ENCODE measurements around the gene ATXN7. TPM values are rescaled to one million over a fixed set of nuclear protein-coding genes. Genes with fewer than 3 reads are reported as not detected.

ATXN7 gene
- total and polyA plus RNA-seq, 2 experiments from 2014 or later = 3.0 to 14.4 TPM

- TF ChIP-seq EZH2phosphoT487 (IDR thresholded peaks at IDR 0.05; ENCODE audit: low read depth, severe bottlenecking, unreplicated experiment) (no peak), EZH2 (IDR thresholded peaks at IDR 0.05; ENCODE audit: borderline replicate concordance) (no peak), CTCF (IDR thresholded peaks at IDR 0.05; ENCODE audit: poor library complexity) (no peak)
- Histone ChIP-seq H3K79me2 (peaks cover 4% of the 10 kb centered on the region), H3K4me1 (ENCODE audit: insufficient read depth) (no peaks in the 10 kb centered on the region), H4K20me1 (ENCODE audit: insufficient read depth, poor library complexity, severe bottlenecking) (no peaks in the 10 kb centered on the region), H3K4me3 (no peak overlapping the region), H3K9me3 (ENCODE audit: low read depth) (no peaks in the 10 kb centered on the region), H3K27ac (no peak overlapping the region), H3K9me2 (replicated peaks; ENCODE audit: insufficient read depth) (no peaks in the 10 kb centered on the region), H2AFZ (no peak overlapping the region), H3K36me3 (replicated peaks; ENCODE audit: insufficient read depth, low read depth) (no peaks in the 10 kb centered on the region), H3K4me2 (no peak overlapping the region), H3K27me3 (no peaks in the 10 kb centered on the region)
- DNase-seq (ENCODE audit: low spot score) = peak; percentile 19
- 84% methylated on average over 7 of the region's 7 CpGs for WGBS (ENCODE audit: low lambda C conversion rate, missing lambda C conversion rate)
Observed at GRCh38 chr3:63986146-63986545, 122.5 kb downstream of the ATXN7 start.

- WGBS (ENCODE audit: low lambda C conversion rate, missing lambda C conversion rate) = 86% methylated on average over 2 of the region's 2 CpGs
Observed at GRCh38 chr3:63986831-63987230, 123.2 kb downstream of the ATXN7 start.

GRCh38 chr3:63988943-63989342 lies 125.3 kb downstream of the ATXN7 start:
- no peak overlapping the region for H3K4me2 ChIP-seq
- H3K79me2 ChIP-seq = peaks cover 4% of the 10 kb centered on the region
- no peaks in the 10 kb centered on the region for H4K20me1 ChIP-seq (ENCODE audit: insufficient read depth, poor library complexity, severe bottlenecking)
- no peak overlapping the region for H3K4me3 ChIP-seq
- H3K27ac ChIP-seq = no peak overlapping the region
- no peaks in the 10 kb centered on the region for H3K9me2 ChIP-seq (replicated peaks; ENCODE audit: insufficient read depth)
- no peak for TF ChIP-seq EZH2phosphoT487 (IDR thresholded peaks at IDR 0.05; ENCODE audit: low read depth, severe bottlenecking, unreplicated experiment)
- TF ChIP-seq CTCF (IDR thresholded peaks at IDR 0.05; ENCODE audit: poor library complexity) = no peak
- TF ChIP-seq EZH2 (IDR thresholded peaks at IDR 0.05; ENCODE audit: borderline replicate concordance) = no peak
- no peaks in the 10 kb centered on the region for H3K27me3 ChIP-seq
- WGBS (ENCODE audit: low lambda C conversion rate, missing lambda C conversion rate) = 93% methylated on average over 4 of the region's 4 CpGs
- DNase-seq (ENCODE audit: low spot score) = no peak
- no peak overlapping the region for H2AFZ ChIP-seq
- H3K36me3 ChIP-seq (replicated peaks; ENCODE audit: insufficient read depth, low read depth) = no peaks in the 10 kb centered on the region
- H3K9me3 ChIP-seq (ENCODE audit: low read depth) = no peaks in the 10 kb centered on the region
- H3K4me1 ChIP-seq (ENCODE audit: insufficient read depth) = no peaks in the 10 kb centered on the region

More at GRCh38 chr3:63986831-63987230, 123.2 kb downstream of the ATXN7 start:
- no peaks in the 10 kb centered on the region for H3K4me1 ChIP-seq (ENCODE audit: insufficient read depth)
- H4K20me1 ChIP-seq (ENCODE audit: insufficient read depth, poor library complexity, severe bottlenecking) = no peaks in the 10 kb centered on the region
- H3K27me3 ChIP-seq = no peaks in the 10 kb centered on the region
- no peak overlapping the region for H3K27ac ChIP-seq
- H3K9me3 ChIP-seq (ENCODE audit: low read depth) = no peaks in the 10 kb centered on the region
- no peak overlapping the region for H3K4me2 ChIP-seq
- no peaks in the 10 kb centered on the region for H3K9me2 ChIP-seq (replicated peaks; ENCODE audit: insufficient read depth)
- H2AFZ ChIP-seq = no peak overlapping the region
- H3K4me3 ChIP-seq = no peak overlapping the region
- H3K36me3 ChIP-seq (replicated peaks; ENCODE audit: insufficient read depth, low read depth) = no peaks in the 10 kb centered on the region
- DNase-seq (ENCODE audit: low spot score) = no peak
- TF ChIP-seq CTCF (IDR thresholded peaks at IDR 0.05; ENCODE audit: poor library complexity) (no peak), EZH2phosphoT487 (IDR thresholded peaks at IDR 0.05; ENCODE audit: low read depth, severe bottlenecking, unreplicated experiment) (no peak), EZH2 (IDR thresholded peaks at IDR 0.05; ENCODE audit: borderline replicate concordance) (no peak)
- H3K79me2 ChIP-seq = peaks cover 4% of the 10 kb centered on the region

- Histone ChIP-seq H3K4me3 (no peak overlapping the region), H3K27ac (no peak overlapping the region), H2AFZ (no peak overlapping the region), H3K9me2 (replicated peaks; ENCODE audit: insufficient read depth) (no peaks in the 10 kb centered on the region), H3K9me3 (ENCODE audit: low read depth) (no peaks in the 10 kb centered on the region), H3K79me2 (no peaks in the 10 kb centered on the region), H3K4me2 (no peak overlapping the region), H3K36me3 (replicated peaks; ENCODE audit: insufficient read depth, low read depth) (no peaks in the 10 kb centered on the region), H3K4me1 (ENCODE audit: insufficient read depth) (no peaks in the 10 kb centered on the region), H4K20me1 (ENCODE audit: insufficient read depth, poor library complexity, severe bottlenecking) (no peaks in the 10 kb centered on the region), H3K27me3 (no peaks in the 10 kb centered on the region)
- DNase-seq (ENCODE audit: low spot score) = no peak
- TF ChIP-seq EZH2phosphoT487 (IDR thresholded peaks at IDR 0.05; ENCODE audit: low read depth, severe bottlenecking, unreplicated experiment) (no peak), CTCF (IDR thresholded peaks at IDR 0.05; ENCODE audit: poor library complexity) (no peak), EZH2 (IDR thresholded peaks at IDR 0.05; ENCODE audit: borderline replicate concordance) (no peak)
- over 99% methylated on average over 14 of the region's 14 CpGs for WGBS (ENCODE audit: low lambda C conversion rate, missing lambda C conversion rate)
Observed at GRCh38 chr3:63990204-63990603, 126.5 kb downstream of the ATXN7 start.

All from hepatocyte (in vitro differentiated cells).